COLO829 (cell line): ENCODE data around the gene NOS1AP.

Experiments used
- DNase-seq: peaks from one replicate; pipeline ENCODE4 v3.0.0; 2012; ENCODE audit warnings: low spot score

The NOS1AP gene

GRCh38 chr1:162220009-162220539, 150.6 kb downstream of the NOS1AP start:
- no peak for DNase-seq

GRCh38 chr1:162222014-162222413, 152.5 kb downstream of the NOS1AP start:
- no peak for DNase-seq

- no peak for DNase-seq
Observed at GRCh38 chr1:162222730-162223129, 153.2 kb downstream of the NOS1AP start.

GRCh38 chr1:162223488-162223887, 154.0 kb downstream of the NOS1AP start:
- no peak for DNase-seq

DNA sequence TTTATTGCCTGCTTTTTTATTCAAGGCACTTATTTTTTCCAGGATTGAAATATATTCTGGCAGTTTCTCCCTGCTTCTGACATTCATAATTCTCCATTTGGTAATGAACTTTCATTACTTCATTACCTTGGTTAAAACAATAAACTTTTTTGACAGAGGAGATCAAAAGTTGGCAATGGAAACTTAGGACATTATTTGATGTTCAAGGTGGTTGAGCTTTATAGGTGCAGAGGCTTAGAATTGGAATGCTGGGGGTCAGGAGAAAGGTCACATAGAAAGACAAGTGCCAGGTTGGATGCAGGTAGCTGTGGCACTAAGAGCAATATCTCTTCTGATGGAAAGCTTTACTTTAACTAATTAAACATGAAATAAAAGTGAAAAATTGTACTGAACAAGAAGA, 154.8 kb downstream of the NOS1AP start:
- no peak for DNase-seq

- DNase-seq = no peak
Observed at GRCh38 chr1:162228586-162228985, 159.1 kb downstream of the NOS1AP start.

DNA sequence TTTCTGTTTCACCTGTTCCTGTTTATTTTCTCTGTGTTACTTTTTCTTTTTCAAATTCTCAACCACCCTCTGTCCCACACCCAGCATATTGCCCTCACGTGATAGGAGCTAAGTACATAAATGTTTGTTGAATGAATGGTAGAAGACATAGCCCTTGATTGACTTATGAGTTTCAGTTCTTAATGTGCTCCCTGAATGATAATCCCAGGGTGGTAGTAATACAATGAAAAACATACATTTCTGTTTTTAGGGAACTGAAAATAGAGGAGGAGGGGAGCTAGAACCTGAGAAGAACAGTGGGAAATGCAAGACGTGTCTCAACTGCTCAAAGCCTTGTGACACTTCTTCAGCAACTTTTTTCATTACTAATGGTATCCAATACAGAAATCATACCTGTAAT, 160.1 kb downstream of the NOS1AP start:
- no peak for DNase-seq

GRCh38 chr1:162230096-162230495, 160.6 kb downstream of the NOS1AP start:
- DNase-seq = peak; percentile 38

GRCh38 chr1:162230517-162230916, 161.0 kb downstream of the NOS1AP start:
- DNase-seq = no peak

DNA sequence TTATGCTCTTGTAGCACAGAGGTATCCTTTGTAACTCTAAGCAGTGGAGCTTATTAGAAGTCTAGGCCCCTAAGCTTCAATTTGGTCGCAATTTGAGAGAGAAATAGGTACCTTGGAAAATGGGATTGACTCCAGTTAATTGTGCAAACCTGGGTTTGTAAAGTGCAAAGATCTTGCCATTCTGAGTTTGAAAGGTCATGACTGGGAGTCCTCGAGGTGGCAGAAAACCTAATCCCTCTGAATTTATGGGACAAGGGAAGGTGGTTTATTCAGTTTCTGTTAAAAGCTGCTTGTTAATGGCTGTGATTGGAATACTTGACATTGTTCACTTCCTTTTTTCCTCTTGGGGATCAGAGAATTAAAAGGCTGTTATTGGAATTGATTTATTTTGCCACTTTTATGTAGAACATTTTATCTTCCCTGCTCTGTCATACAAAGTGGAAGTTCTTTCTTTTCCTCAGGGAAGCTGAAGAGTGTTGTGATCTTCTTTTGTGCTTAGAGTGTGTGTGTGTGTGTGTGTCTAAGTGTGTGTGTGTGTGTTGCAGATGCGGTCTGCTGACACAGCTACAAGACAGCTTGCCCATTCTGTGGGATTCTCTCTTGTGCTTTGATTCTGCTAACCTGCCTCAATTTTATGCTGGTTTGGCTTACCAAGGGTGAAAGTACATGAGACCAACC, 162.7 kb downstream of the NOS1AP start:
- no peak for DNase-seq

DNA sequence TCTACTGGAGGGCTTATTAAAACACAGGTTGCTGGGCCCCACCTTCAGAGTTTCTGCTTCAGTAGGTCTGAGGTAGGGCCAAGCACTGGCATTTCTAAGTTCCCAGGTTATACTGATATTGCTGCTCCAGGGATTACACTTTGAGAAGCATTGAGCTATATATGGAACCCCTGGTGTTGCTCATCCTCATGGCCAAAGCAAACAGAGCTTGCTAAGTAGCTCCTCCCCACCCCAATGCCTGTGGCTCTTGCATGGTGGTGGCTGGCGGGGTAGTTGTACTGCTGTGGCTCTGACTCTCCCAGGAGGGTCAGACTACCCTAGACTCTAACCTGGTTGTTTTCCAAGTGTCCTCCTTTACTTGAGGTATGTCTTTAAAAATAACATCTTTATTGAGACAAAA, 163.6 kb downstream of the NOS1AP start:
- DNase-seq = no peak

DNA sequence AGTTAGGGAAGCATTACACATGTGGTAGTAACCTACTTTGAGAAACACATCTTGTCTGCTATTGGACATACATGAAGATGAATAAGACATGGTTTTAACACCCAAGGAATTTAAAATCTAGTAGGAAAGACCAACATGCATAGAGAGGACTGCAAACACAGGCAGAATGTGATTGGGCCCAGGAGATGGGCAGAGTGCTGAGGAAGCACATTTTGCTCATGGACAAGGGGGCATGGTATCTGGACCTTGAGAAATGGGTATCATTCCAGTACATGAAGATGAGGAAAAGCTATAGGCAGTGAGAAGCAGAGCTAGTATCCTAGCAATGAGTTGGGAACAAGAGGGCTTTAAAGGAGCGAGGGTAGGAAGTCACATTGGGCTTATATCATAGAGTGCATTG, 164.4 kb downstream of the NOS1AP start:
- no peak for DNase-seq

DNA sequence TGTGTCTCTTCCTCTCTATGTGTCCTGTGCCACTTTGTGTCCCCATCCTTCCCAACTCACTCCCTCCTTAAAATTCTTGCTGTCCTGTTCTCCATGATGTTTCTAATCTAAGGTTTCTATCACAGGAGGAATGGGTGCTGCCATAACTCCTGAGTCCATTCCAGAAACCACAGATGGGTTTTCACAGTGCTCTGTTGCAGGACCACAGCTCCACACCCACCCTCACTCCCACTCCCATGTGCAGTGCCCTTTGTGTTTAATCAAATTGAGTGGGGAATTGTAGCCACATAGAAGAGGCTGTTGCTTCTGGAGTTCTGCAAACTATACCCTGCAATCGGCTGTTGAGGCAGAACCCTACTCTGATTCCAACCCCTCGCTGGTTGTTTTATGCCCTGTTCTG, 165.1 kb downstream of the NOS1AP start:
- DNase-seq = no peak

GRCh38 chr1:162235241-162235800, 165.8 kb downstream of the NOS1AP start:
- no peak for DNase-seq

DNA sequence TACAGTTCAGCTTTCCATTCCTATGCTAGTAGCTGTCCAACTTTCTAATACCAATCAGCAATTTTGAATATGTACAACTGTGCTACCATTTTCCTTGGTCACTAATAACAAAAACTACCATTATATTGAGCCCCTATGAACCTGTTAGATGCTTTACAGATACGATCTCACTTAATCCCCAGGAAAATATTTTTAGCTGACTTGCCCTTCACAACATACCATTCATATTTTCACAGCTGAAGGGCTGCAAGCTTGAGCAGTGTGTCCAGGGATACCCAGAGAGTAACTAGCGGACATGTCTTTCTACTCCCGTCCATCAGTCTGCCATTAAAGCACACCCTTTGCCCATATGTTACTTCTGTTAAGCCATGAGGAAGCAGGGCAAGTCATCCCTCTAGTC, 166.7 kb downstream of the NOS1AP start:
- DNase-seq = no peak

GRCh38 chr1:162236618-162237017, 167.1 kb downstream of the NOS1AP start:
- no peak for DNase-seq

DNA sequence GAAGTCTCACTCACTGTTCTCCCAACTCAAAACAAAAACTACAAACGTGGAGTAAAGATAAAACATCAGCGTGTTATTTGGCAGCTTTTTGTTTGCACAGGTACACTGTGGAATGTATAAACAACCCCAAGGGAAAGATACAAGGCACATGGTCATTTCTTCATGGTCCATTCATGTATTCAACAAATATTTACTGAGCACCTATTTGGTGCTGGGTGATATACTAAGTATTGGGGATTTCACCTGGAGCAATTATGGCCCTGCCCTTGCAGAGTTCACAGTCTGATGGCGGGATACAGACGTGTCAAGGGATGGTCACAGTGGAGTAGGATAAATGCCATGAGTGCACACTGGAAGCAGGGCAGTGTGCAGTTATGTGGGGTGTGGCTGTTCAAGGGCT, 171.1 kb downstream of the NOS1AP start:
- no peak for DNase-seq

- DNase-seq = no peak
Observed at GRCh38 chr1:162242804-162243203, 173.3 kb downstream of the NOS1AP start.

GRCh38 chr1:162248854-162249535, 179.5 kb downstream of the NOS1AP start:
- peak; percentile 76 for DNase-seq

GRCh38 chr1:162250004-162250730, 180.7 kb downstream of the NOS1AP start:
- no peak for DNase-seq

GRCh38 chr1:162251102-162251501, 181.6 kb downstream of the NOS1AP start:
- DNase-seq = no peak

GRCh38 chr1:162252214-162252613, 182.7 kb downstream of the NOS1AP start:
- DNase-seq = no peak

- DNase-seq = no peak
Observed at GRCh38 chr1:162253790-162254189, 184.3 kb downstream of the NOS1AP start.
